AG10803 (cell line): Measurements from ENCODE around the gene SRR.

Experiments used
- DNase-seq: peaks from one replicate; pipeline ENCODE4 v3.0.0; 2010; ENCODE audit warnings: low read depth
- H3K4me3 ChIP-seq: 2 replicates; pipeline ENCODE4 v1.5.1; 2011; ENCODE audit warnings: mild to moderate bottlenecking, low read length, control low read depth
- CTCF ChIP-seq: conservative IDR thresholded peaks from 2 replicates; pipeline ENCODE4 v1.5.1; 2011; ENCODE audit warnings: mild to moderate bottlenecking, low read length, control low read depth, inconsistent platforms

Gene SRR

DNA sequence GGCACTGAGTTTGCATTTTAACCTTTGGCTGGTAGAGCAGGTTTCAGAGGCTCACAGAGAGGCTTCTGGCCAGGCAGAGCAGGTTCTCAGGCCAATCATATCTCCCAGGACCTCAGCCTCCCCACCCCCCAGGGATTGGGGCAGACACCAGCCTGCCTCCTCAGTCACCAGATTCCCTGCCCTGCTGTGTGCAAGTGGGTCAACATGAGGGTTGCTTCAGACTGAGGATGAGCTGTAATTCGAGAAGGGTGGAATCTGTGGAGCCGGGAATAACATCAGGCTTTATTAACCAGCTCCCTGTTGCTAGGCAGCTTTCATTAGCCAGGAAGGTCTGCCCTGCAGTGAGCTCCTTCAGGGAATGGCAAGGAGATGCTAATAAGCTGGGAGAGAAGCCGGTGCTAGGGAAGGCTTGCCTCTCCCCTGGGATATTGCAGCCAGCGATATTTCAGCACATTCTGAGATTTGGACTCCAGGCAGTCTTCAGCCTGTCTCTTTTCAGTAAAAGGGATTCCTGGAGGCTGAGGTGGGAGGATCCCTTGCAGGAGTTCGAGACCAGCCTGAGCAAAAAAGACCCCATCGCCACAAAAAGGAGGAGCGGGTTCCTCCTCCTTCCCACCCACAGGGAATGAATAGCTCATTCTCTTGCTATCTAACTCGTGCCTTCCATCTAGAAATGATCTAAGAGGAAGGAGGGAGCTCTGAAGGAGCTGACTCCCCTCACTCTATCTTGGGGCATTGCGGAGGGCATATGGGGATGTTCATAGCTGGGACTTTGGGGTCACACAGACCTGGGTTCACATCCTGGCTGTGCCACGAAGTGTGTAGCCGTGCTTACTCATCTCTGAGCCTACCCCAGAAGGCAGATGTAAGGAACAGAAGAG lies 44.3 kb downstream of the SRR start:
- TF ChIP-seq CTCF: no peak
- DNase-seq: peak; percentile 89
- H3K4me3 ChIP-seq: no peak overlapping the region

DNA sequence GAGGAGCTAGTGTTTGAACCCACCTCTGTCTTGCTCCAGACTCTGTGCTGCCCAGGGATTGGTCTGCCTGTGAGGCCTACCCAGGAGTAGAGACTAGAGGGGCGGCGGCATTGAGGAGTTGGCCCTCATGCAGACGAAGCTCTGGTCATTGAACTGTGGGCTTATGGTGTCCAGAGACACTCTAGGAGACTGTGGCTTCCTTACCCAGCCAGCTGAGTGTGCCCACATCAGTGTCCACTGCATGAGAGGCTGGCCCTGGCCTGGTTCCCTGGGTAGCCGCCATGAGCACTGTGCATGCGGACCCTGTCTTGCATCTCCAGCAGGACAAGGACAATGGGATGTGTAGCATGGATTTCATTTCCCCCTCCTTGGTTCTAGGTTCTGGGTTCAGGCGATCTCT lies 47.5 kb downstream of the SRR start:
- no peak overlapping the region for H3K4me3 ChIP-seq
- TF ChIP-seq CTCF: no peak
- no peak for DNase-seq

DNA sequence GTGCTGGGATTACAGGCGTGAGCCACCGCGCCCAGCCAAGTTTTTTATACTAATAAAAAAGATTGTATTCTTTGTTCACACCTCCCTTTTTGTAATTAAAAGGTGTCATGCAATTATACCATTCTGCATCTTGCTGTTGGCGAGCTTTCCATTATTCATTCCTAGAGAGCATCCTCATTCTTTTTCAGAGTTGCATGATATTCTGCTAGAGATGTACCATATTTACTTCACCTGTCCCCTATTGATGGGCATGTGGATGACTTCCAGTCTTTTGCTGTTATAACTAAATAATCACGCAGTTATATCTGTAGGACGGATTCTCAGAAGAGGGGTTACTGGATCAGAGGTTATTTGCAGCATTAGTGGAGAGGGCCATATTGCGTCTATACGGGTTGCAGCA lies 50.6 kb downstream of the SRR start:
- no peak for TF ChIP-seq CTCF
- H3K4me3 ChIP-seq: no peak overlapping the region
- no peak for DNase-seq

DNA sequence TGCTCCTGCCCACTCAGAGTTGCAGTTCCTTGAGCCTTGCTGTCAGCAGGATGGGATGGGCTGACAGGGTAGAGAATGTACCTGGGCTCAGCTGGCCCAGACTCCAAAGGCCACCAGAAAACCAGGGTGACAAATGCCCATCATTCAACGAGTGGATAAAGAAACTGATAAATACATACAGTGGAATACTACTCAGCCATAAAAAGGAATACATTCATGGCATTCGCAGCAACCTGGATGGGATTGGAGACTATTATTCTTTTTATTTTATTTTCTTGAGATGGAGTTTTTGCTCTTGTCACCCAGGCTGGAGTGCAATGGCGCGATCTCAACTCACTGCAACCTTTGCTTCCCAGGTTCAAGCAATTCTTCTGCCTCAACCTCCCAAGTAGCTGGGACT lies 53.5 kb downstream of the SRR start:
- no peak for TF ChIP-seq CTCF
- no peak overlapping the region for H3K4me3 ChIP-seq
- no peak for DNase-seq

DNA sequence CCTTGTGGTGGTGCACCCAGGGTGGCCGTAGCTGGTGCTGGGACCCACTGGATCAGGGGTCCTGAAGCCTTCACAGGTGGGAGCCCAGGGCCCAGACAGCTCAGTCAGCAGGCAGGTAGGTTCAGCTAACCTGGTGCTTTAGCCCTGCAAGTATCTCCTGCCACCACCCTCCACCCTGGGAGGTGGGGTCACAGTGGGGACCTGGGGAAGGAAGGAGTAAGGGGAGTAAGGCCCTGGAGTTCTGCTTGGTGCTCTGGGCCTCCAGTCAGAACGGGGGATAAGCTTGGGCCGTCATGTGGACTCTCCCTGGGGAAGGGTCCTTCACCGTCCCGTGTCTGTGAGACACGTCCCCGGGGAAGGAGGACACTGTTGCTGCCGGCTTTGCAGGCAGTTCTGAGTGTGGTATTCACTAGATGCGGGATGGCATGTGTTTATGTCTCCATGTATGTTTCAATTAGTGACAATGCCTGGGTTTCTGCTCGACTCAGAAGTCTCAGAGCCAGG lies 54.2 kb downstream of the SRR start:
- no peak overlapping the region for H3K4me3 ChIP-seq
- no peak for TF ChIP-seq CTCF
- no peak for DNase-seq

DNA sequence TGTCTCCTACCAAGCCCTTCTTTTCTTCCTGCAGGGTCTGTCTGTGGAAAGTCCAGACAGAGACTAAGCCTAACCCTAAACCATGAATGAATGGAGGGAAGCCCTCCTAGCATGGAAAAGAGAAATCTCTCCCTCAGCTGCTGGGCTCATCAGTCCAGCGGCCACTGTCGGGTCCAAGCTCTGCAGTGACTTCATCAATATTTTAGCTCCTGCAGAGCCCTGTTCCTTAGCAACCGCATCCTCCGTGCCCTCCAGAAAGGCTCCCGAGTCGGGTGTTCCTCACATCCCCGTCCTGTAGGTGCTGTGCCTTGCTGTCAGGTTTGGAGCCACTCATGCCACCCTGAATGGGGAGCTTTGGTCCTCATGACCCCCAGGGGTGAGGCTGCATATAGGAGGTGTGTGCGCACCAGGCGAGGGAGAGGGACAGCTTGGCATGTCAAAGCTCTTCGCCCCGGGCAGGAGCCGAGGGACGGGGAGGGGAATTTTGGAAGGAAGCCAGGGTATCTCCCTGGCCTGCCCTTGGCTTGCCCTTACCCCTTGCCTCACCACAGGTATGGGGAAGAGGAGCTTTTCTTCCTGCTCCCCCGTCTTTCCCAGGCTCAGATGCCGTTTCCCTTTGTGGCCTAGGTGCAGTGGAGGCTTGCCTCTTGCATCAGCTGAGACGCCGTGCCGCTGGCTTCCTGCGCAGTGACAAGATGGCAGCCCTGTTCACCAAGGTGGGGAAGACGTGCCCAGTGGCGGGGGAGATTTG lies 57.4 kb downstream of the SRR start:
- H3K4me3 ChIP-seq: no peak overlapping the region
- DNase-seq: no peak
- TF ChIP-seq CTCF: no peak

DNA sequence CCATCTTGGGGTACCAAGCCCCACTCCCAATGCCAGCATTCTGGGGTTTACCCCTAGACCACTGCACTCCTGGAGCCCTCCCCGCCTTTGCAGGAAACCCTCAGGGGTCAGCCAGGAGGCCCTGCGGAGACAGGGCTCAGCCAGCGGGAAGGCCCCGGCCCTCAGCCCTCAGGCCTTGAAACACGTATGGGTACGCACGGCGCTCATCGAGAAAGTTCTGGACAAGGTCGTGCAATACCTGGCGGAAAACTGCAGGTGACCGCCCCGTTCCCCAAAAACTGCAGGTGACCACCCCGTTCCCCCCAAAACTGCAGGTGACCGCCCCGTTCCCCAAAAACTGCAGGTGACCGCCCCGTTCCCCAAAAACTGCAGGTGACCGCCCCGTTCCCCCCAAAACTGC lies 58.3 kb downstream of the SRR start:
- H3K4me3 ChIP-seq: no peak overlapping the region
- no peak for DNase-seq
- TF ChIP-seq CTCF: no peak
